ENCODE results near the gene ZRANB2. TPM values are rescaled to one million over a fixed set of nuclear protein-coding genes. Genes with fewer than 3 reads are reported as not detected.

ZRANB2 gene
- polyA plus RNA-seq, 2 of the 4 experiments (the other 2 are of a cell fraction), result 47.9 to 87.6 TPM

DNA sequence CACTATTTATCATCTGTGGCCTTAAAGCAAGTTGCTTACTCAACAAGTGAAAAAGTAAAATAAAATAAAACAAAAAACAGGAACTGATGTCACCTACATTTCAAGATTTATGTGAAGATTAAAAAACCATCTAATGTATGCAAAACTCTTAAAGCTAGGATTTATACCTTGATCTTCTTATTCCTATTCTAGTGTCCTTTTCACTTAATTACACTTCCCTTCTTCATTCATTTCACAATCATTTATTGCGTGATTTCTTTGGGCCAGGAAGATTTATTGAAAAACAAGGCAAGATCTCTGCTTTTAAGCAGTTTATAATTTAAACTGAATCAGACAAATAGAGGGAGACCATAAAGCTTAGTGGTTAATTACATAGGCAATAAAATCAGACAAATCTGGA lies 51.9 kb downstream of the ZRANB2 start (continued):
- TF ChIP-seq, protein P1, sequence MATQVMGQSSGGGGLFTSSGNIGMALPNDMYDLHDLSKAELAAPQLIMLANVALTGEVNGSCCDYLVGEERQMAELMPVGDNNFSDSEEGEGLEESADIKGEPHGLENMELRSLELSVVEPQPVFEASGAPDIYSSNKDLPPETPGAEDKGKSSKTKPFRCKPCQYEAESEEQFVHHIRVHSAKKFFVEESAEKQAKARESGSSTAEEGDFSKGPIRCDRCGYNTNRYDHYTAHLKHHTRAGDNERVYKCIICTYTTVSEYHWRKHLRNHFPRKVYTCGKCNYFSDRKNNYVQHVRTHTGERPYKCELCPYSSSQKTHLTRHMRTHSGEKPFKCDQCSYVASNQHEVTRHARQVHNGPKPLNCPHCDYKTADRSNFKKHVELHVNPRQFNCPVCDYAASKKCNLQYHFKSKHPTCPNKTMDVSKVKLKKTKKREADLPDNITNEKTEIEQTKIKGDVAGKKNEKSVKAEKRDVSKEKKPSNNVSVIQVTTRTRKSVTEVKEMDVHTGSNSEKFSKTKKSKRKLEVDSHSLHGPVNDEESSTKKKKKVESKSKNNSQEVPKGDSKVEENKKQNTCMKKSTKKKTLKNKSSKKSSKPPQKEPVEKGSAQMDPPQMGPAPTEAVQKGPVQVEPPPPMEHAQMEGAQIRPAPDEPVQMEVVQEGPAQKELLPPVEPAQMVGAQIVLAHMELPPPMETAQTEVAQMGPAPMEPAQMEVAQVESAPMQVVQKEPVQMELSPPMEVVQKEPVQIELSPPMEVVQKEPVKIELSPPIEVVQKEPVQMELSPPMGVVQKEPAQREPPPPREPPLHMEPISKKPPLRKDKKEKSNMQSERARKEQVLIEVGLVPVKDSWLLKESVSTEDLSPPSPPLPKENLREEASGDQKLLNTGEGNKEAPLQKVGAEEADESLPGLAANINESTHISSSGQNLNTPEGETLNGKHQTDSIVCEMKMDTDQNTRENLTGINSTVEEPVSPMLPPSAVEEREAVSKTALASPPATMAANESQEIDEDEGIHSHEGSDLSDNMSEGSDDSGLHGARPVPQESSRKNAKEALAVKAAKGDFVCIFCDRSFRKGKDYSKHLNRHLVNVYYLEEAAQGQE (IDR thresholded peaks at IDR 0.05), result no peak

DNA sequence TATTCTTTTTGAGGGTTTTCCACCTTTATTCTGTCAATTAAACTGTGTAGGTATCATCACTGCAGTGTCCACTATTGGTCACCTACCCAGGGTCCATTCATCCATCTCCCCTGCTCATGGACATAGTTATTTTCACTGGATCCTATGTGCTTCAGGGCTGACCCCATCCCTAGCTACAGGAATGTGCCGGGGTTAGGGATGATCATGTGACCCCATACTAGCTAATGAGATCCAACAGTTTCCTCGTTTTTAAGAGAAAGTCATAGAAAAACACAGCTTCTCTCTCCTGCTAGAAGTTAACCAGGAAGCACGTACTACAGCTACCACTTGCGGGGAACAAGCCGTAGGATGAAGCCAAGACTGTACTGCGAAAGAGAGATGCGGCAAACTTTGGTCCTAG lies 52.8 kb downstream of the ZRANB2 start:
- ATAC-seq (no peak), FAIRE-seq (no peak), DNase-seq (ENCODE audit: low read depth in 1 of 2, low spot score in 1 of 2) (no peak)
- CTCF ChIA-PET, result no interaction called here
- no peak for TF ChIP-seq HOXA7 (CRISPR knock-in tag; IDR thresholded peaks at IDR 0.05)
- no peak for TF ChIP-seq FOSB (CRISPR knock-in tag; IDR thresholded peaks at IDR 0.05)
- TF ChIP-seq, protein P2, sequence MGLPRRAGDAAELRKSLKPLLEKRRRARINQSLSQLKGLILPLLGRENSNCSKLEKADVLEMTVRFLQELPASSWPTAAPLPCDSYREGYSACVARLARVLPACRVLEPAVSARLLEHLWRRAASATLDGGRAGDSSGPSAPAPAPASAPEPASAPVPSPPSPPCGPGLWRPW (IDR thresholded peaks at IDR 0.05), result no peak
- TF ChIP-seq KDM1A (IDR thresholded peaks at IDR 0.05; ENCODE audit: low read depth), result no peak
- no peak for TF ChIP-seq SMC3 (IDR thresholded peaks at IDR 0.05)
- no peak for TF ChIP-seq CHD4 (IDR thresholded peaks at IDR 0.05; ENCODE audit: borderline replicate concordance)
- Histone ChIP-seq H3K4me3 (no peak overlapping the region), H3K4me1 (no peaks in the 10 kb centered on the region), H3K4me2 (no peak overlapping the region), H3K9me3 (no peaks in the 10 kb centered on the region), H3K27ac (no peak overlapping the region)
- 52% methylated on average over 7 of the region's 7 CpGs for WGBS (ENCODE audit: missing lambda C conversion rate)
- POLR2A ChIA-PET, result no interaction called here

DNA sequence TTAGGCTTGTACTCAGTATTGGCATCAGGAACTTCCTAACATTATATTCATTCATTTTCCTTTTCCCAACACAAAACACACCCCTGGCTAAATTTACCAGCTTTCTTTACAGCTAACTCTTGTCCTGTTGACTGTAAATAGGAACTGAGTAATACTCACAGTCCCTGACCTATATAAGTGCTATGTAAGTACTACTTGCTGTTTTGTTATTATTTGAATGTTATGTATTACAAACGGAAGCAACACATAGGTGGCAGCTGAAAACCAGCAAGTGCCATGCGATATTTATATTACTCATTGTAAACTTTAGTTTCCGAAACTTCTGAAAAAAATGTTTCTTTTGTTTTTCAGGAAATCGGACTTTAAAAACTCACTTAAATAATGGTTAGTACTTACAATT lies 54.7 kb downstream of the ZRANB2 start:
- Histone ChIP-seq H3K9me3 (no peaks in the 10 kb centered on the region), H3K4me1 (no peaks in the 10 kb centered on the region), H3K4me2 (no peak overlapping the region), H3K27ac (no peak overlapping the region), H3K4me3 (no peak overlapping the region)
- no peak for DNase-seq (ENCODE audit: low read depth in 1 of 2, low spot score in 1 of 2)
- FAIRE-seq, result no peak
- TF ChIP-seq TP53 (CRISPR knock-in tag; IDR thresholded peaks at IDR 0.05) (no peak), CHD4 (IDR thresholded peaks at IDR 0.05; ENCODE audit: borderline replicate concordance) (no peak), HOXB13 (CRISPR knock-in tag; IDR thresholded peaks at IDR 0.05; ENCODE audit: low read depth) (no peak), RNF2 (IDR thresholded peaks at IDR 0.05; ENCODE audit: borderline replicate concordance, low read depth) (no peak), RCOR1 (IDR thresholded peaks at IDR 0.05; ENCODE audit: low read depth, low read length) (no peak), PHF8 (IDR thresholded peaks at IDR 0.05; ENCODE audit: borderline replicate concordance, low read depth) (no peak), RARB (CRISPR knock-in tag; IDR thresholded peaks at IDR 0.05) (no peak)
- TF ChIP-seq, protein P3, sequence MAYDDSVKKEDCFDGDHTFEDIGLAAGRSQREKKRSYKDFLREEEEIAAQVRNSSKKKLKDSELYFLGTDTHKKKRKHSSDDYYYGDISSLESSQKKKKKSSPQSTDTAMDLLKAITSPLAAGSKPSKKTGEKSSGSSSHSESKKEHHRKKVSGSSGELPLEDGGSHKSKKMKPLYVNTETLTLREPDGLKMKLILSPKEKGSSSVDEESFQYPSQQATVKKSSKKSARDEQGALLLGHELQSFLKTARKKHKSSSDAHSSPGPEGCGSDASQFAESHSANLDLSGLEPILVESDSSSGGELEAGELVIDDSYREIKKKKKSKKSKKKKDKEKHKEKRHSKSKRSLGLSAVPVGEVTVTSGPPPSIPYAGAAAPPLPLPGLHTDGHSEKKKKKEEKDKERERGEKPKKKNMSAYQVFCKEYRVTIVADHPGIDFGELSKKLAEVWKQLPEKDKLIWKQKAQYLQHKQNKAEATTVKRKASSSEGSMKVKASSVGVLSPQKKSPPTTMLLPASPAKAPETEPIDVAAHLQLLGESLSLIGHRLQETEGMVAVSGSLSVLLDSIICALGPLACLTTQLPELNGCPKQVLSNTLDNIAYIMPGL (CRISPR knock-in tag; IDR thresholded peaks at IDR 0.05; ENCODE audit: borderline replicate concordance), result no peak
- ChIA-PET POLR2A (no interaction called here), CTCF (no interaction called here)
- no peak for ATAC-seq
- WGBS (ENCODE audit: missing lambda C conversion rate), result 24% methylated on average over 4 of the region's 4 CpGs

DNA sequence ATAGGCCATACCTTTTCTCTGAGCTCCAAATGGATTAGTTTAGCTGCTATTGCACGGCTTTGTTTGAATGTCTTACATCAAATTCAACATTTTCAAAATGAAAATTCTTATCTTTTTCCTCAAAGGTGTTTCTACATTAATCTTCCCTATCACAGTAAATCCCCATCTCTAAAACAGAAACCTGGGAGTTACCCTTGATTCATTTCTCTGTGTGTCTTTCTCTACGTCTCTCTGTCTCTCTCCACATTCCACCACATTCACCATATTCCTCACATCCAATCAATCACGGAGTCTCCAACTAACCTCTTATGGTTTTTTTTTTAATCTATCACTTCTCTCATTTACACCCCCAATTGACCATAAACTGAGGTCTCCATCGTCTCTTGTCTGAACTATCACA lies 57.3 kb downstream of the ZRANB2 start:
- Histone ChIP-seq H3K4me1 (no peaks in the 10 kb centered on the region), H3K9me3 (no peaks in the 10 kb centered on the region), H3K4me2 (no peak overlapping the region), H3K4me3 (no peak overlapping the region), H3K27ac (no peak overlapping the region)
- FAIRE-seq, result no peak
- WGBS (ENCODE audit: missing lambda C conversion rate), result 26% methylated on average over 4 of the region's 4 CpGs
- TF ChIP-seq BHLHE40 (IDR thresholded peaks at IDR 0.05; ENCODE audit: low read depth, low read length) (no peak), SREBF2 (IDR thresholded peaks at IDR 0.05) (no peak)
- TF ChIP-seq, protein P4, sequence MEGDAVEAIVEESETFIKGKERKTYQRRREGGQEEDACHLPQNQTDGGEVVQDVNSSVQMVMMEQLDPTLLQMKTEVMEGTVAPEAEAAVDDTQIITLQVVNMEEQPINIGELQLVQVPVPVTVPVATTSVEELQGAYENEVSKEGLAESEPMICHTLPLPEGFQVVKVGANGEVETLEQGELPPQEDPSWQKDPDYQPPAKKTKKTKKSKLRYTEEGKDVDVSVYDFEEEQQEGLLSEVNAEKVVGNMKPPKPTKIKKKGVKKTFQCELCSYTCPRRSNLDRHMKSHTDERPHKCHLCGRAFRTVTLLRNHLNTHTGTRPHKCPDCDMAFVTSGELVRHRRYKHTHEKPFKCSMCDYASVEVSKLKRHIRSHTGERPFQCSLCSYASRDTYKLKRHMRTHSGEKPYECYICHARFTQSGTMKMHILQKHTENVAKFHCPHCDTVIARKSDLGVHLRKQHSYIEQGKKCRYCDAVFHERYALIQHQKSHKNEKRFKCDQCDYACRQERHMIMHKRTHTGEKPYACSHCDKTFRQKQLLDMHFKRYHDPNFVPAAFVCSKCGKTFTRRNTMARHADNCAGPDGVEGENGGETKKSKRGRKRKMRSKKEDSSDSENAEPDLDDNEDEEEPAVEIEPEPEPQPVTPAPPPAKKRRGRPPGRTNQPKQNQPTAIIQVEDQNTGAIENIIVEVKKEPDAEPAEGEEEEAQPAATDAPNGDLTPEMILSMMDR (IDR thresholded peaks at IDR 0.05), result no peak
- no peak for ATAC-seq
- ChIA-PET POLR2A (no interaction called here), CTCF (no interaction called here)
- DNase-seq (ENCODE audit: low read depth in 1 of 2, low spot score in 1 of 2), result no peak
